NCI-H1417 treated with DMSO at 0.1 percent for 48 hours (cell line): ENCODE measurements around the gene SEC11C.
A peak's percentile ranks its signal among the peaks of the same experiment; 100 is the strongest.
"Not testable (repeated sequence)": the region's sequence is repeated elsewhere in the genome, so short reads cannot be mapped to it uniquely, and the experiment has no call there.

Source experiments
- DNase-seq: peaks from one replicate; lab custom pipeline; 2025; lab: John Stamatoyannopoulos, UW

Gene SEC11C

GRCh38 chr18:59139615-59140301 is at the start of gene SEC11C:
SEC11C (plus strand) TSS chr18:59139884; CDS start chr18:59139949, 65 bp downstream.
- peak; percentile 97 for DNase-seq

DNA sequence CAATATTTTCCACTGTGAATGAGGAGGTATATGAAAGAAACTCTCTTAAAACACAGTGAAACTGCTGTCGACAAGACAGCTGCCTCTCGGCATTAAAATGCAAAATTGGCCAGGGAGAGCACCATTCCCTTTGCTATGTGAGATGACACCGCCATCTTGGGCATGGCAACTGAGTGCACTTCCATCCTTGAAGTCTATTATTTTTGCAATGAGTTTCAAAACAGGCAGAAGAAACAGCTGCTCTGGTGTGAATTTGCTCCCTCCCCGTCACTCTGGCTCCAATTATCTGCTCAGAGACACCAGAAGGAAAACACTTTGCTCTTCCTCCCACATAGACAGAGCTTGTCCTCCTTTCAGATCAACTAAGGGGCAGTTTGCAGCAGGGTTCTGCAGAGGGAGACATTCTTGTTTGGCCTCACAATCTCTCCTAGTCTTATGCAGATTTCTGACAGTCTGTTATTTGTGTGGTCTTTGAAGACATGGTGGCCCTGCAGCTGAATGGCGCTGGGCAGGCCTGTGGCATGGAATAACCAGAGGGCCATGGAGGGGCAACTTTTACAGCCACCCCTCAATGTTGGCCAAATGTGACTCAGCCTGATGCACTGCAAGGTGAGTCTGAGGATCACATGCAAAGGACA is 48.6 kb upstream of the SEC11C start:
- no peak for DNase-seq

GRCh38 chr18:59093668-59094067 is 46.0 kb upstream of the SEC11C start:
- DNase-seq: no peak

DNA sequence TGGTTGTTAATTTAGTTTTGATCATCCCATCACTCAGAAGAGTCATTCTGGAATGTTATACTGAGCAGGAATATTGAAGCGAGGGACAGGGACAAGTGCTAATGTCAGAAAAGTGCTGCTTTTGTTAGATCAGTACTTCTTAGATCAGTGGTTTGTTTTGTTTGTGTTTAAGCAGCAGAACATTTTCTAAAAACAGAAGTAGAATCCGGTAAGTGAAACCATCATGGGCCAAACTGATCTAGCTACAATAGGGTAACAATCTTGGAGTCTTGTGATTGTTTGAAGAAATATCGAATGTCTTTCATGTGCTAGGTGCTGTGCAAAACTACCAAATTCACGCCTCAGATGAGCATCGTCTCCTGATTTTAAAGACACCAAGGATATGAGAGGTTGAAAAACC is 45.1 kb upstream of the SEC11C start:
- no peak for DNase-seq

DNA sequence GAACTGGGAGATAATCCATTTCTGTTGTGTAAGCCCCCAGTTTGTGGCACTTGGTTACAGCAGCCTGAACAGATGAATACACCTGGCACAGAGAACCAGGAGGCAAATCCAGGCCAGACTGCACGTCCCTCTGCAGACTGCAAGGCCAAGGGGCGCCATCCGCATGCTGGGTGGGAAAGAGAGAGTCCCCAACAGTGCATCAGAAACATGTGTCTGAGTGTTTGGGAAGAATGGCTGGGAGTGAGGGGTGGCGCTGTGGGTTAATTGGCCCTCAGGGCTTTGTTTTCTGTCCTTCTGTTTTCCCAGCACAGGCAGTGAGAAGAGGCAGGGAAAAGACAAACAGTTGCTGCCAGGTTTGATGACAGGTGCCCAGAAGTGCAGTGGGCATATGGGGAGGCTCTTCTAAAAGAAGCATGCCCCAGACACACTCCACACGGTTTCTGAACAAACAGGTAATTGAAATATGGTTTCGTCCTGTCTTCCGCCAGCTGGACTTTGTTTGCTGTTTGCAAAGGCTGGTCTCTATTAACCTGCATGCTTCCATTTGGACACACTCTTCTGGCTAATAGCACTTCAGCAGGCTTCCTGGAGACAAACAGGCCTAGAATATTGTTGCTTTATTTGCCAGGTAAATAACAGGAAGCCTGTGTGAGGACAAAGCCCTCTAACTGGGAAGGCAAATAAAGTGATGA is 43.4 kb upstream of the SEC11C start:
- DNase-seq: peak; percentile 100

GRCh38 chr18:59101830-59102414 is 37.8 kb upstream of the SEC11C start:
- no peak for DNase-seq

DNA sequence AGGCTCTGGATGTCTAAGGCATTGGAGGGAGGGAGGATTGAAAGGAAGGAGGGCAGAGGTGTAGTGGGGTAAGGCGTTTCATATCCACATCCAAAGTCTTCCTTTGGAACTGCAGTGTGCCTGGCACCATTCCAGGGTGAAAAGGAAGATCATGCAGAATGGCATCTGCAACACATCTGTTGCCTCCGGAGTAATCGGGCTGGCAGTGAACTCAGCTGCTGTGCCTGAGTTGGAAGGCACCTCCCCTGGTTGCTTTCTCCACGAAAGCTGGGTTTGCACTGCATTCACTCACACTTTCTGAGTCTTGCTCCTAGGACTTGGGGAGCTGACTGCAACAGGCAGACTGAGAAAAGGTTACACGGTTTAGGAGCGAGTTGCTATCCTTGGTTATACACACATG is 30.3 kb upstream of the SEC11C start:
- no peak for DNase-seq

DNA sequence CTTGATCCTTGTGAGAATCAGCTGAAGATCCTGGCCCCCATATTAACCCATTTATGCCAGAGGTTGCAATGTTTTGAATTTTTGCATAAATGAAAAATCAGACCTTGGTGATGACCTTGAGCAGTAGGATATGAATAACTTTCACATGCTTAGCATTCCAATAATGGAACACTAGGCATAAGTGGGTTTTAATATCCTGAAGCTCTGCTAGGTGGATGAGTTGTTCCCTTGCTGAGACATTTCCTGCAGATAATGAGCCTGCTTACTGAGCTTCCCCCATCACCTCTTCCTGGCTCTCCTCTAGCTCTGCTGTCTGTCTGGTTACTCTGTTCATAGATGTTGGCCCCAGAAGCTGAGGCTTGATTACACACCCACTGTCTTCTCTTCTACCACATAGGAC is 25.5 kb upstream of the SEC11C start:
- no peak for DNase-seq

DNA sequence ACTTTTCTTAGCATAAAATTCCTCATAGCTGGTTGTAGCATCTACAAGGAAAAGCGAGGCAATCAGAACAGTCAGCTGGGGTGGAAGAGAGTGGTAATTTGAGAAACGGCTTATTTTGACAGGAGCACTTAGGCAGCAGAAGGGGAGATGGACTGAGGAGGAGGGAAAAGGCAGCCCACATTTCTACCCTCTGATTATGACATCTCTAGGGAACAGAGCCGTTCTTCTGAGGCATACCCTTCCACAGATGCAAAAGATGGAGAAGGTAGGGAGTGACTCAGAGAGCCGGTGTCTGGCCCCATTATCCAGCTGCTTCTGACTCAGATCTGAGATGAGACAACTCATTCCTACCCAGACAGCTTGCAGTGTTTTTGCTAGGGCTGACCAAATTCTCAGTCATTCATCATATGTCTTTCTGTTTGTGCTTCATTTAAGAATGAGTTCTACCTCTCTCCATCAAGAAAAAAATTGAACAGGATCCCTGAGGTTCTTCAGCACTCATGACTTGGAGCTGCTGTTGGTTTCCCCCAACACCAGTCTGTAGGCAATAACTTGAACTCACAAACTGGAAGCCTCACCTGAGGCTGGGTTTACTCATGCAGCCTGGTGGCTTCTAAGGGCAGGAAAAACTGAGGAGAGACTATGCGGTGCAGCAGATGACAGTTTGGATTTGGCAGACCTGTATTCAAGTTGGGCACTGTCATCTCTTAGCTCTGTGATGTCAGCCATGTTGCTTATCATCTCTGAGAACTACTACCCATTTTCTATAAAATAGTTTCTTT is 15.9 kb upstream of the SEC11C start:
- no peak for DNase-seq

DNA sequence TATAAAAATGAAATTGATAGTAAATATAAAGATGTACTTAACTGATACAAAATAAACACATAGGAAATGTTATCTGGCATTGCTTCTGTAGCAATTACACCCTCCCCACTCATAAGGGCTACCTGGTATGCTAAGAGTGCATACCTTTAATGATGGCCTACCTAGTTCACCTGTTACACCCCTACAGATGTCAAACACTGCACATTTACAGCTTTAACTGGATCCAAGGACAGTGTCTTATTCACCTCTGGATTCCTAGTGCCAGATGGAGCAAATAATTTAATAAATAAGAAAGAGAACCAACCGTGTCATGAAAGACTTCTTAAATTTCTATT is 15.3 kb upstream of the SEC11C start:
- DNase-seq: no peak

DNA sequence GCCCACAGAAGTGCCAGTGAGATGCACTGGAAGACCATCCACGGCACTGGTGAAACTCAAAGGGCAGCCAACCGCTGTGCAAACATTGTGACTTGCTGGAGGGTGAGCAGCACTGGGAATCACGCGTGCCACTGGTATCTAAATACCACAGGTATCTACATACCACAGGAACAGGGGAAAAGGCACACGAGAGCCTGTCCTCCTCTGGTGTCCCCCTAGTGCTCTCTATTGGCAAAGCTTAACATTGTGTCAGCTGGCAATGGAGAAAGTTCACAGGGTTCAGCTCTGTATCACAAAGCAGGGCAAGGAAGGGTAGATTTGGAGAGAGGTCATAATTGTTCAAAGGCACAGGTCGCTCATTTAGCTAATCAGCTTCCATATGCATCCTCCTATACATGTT is 12.6 kb upstream of the SEC11C start:
- DNase-seq: no peak

DNA sequence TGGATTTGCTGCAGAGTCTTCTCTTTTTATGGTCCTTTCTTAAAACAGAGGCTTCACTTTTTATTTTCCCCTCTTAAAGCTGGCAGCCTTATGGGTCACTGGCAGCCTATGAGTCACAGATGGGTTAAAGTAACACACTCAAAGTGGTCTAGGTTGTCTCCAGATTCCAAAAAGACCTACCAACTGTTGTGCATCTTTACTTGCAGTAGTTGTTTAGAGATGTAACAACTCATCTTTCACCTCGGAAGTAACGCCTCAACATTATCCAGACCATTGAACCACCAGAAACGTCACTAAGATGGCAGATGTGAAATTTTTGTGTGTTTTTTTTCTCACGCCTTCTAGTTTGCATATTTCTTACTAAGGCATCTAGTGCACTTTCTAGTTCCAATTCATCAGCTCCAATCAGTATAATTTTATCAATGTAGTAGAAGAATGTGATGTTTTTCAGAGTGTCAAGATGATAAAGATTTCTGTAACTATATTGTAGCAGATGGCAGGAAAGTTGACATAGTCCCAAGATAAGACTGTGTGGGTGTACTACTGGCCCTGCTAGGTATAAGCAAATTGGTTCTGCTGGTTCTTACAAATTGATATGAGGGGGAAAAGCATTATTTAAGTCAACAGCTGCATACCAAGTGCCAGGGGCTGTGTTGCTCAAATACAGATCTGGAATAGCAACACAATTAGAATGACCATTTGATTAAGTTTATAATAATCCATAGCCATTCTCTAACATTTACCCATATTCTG is 9.6 kb upstream of the SEC11C start:
- DNase-seq: no peak

GRCh38 chr18:59132810-59133465 is 6.7 kb upstream of the SEC11C start:
- no peak for DNase-seq

- peak; percentile 97 for DNase-seq
Observed at GRCh38 chr18:59139291-59139614, 431 bp upstream of the SEC11C start.

- no peak for DNase-seq
Observed at GRCh38 chr18:59140302-59140885, 710 bp downstream of the SEC11C start.

GRCh38 chr18:59141294-59142068 is 1.8 kb downstream of the SEC11C start:
- DNase-seq: peak; percentile 90

- no peak for DNase-seq
Observed at GRCh38 chr18:59142274-59142673, 2.6 kb downstream of the SEC11C start.

DNA sequence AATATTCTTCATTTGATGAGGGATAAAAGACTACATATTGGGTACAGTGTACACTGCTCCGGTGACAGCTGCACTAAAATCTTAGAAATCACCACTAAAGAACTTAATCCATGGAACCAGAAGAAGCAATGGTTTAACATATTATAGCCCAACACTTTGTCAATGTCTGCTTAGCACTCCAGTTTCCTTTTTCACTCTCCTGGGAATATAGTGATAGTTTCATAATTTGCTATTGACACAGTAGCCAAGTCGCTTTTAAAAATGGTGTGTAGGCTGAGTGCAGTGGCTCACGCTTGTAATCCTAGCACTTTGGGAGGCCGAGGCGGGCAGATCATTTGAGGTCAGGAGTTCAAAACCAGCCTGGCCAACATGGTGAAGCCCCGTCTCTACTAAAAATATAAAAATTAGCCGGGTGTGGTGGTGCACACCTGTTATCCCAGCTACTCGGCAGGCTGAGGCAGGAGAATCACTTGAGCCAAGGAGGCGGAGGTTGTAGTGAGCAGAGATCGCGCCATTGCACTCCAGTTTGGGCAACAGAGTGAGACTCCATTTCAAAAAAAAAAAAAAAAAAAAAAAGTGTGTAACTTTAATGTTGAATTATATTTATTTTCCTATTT is 3.2 kb downstream of the SEC11C start:
- DNase-seq: not testable (repeated sequence)

DNA sequence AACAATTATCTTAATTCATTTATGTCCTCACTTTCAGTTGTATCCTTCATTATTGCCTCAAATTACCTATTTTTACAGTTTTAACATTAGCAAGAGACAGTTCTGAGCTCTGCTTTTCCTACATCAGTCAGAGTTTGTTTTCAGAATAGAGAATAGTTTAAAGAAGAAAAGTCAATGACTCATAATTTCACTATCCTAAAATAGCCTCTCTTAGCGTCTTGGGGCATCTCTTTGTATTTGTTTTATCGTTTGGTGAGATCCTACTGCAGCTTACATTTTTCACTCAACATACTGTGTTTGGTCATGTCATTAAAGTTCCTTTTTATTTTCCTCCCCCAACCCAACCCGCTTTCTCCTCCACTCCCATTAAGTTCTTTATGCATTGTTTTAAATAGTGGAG is 3.8 kb downstream of the SEC11C start:
- no peak for DNase-seq

DNA sequence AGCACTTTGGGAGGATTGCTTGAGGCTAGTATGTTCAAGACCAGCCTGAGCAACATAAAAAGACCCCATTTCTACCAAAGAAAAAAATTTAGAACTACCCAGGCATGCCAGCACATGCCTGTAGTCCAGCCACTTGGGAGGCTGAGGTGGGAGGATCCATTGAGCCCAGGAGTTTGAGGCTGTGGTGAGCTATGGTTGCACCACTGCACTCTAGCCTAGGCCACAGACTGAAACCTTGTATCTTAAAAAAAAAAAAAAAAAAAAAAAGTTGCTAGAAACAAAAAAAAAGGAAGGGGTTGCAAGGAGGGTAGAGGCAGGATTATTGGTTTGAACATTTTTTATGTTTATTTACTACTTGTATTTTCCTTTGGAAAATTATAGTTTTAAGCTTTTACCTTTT is 4.8 kb downstream of the SEC11C start:
- no peak for DNase-seq
